ENCODE data around the gene ACIN1.
"Not testable (repeated sequence)": the region's sequence is repeated elsewhere in the genome, so short reads cannot be mapped to it uniquely, and the experiment has no call there.

ACIN1 gene

DNA sequence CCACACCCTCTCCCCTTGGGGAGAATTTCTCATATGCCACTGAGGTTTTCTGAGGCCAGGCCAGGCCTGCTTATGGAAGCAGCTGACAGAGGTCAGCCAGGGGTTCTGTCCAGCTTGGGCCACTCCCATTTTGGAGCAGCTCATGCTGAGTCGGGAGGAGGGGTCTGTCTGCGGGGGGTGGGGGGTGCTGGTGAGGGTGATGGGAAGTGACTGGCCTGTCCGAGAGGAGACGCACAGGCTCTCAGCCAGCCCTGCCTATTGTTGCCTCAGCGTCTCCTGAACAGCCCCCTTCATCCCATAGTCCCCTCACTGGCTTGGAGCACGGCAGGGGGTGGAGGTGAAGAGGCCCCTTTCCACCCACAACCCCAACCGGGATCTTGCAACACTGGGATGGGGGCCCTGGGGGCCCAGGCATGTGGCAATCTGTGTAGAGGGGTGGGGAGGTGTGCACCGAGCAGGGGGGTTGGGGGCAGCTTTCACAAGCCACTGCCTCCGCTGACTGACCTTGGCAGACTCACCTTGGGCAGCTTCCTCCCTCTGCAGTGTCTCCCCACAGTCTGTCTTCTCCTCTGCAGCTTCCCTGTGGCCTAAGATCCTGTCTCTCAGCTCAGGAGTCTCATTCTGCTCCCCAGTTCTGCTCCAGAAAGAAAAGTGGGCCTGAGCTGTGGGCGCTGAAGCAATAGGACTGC, 18.6 kb upstream of the ACIN1 start:
- H3K4me3 ChIP-seq = no peak overlapping the region
- TF ChIP-seq Cebpa-rat (IDR thresholded peaks at IDR 0.05) = no peak
- H3K36me3 ChIP-seq = no peaks in the 10 kb centered on the region
- peak overlapping the region in 2 of 11 experiments; percentile 15 to 18; a peak in 1 of 22 replicates for H3K9ac ChIP-seq
- H3K27me3 ChIP-seq = no peaks in the 10 kb centered on the region
- peaks cover 28 to 63% (median 46%) of the 10 kb centered on the region in 10 experiments for H3K4me1 ChIP-seq
- H3K9me3 ChIP-seq (replicated peaks in 1 of 11) = peaks cover 0 to 6% (median 4%) of the 10 kb centered on the region in 11 experiments; a peak in 13 of 22 replicates
- H3K4me2 ChIP-seq = peak overlapping the region in 7 of 11 experiments; percentile 8 to 95 (median 70); a peak in 9 of 22 replicates
- H4K20me1 ChIP-seq = no peaks in the 10 kb centered on the region
- peak overlapping the region in 4 of 11 experiments; percentile 3 to 56 (median 16); a peak in 4 of 22 replicates for H3K27ac ChIP-seq

GRCh38 chr14:23112359-23113178, 17.6 kb upstream of the ACIN1 start:
- Histone ChIP-seq H3K36me3 (no peaks in the 10 kb centered on the region), H3K27ac (no peak overlapping the region; a peak in 1 of 22 replicates)

GRCh38 chr14:23110579-23111365, 15.8 kb upstream of the ACIN1 start:
- H3K4me2 ChIP-seq = no peak overlapping the region
- no peak for TF ChIP-seq Cebpa-rat (IDR thresholded peaks at IDR 0.05)
- no peaks in the 10 kb centered on the region for H3K27me3 ChIP-seq
- H3K36me3 ChIP-seq = no peaks in the 10 kb centered on the region
- H3K27ac ChIP-seq = no peak overlapping the region
- H4K20me1 ChIP-seq = no peaks in the 10 kb centered on the region
- H3K4me3 ChIP-seq = no peak overlapping the region
- no peak overlapping the region for H3K9ac ChIP-seq
- H3K9me3 ChIP-seq (replicated peaks in 1 of 11) = peaks cover 0 to 17% (median 12%) of the 10 kb centered on the region in 11 experiments; a peak in 18 of 22 replicates
- peaks cover 13 to 43% (median 26%) of the 10 kb centered on the region in 10 experiments for H3K4me1 ChIP-seq

More at GRCh38 chr14:23112359-23113178, 17.6 kb upstream of the ACIN1 start:
- peak overlapping the region in 2 of 11 experiments; percentile 2 to 95; a peak in 2 of 22 replicates for H3K4me2 ChIP-seq
- H3K4me3 ChIP-seq = no peak overlapping the region
- TF ChIP-seq Cebpa-rat (IDR thresholded peaks at IDR 0.05) = no peak
- H3K9ac ChIP-seq = peak overlapping the region in 1 of 11 experiments; percentile 18; a peak in 1 of 22 replicates
- no peaks in the 10 kb centered on the region for H4K20me1 ChIP-seq
- H3K27me3 ChIP-seq = no peaks in the 10 kb centered on the region
- H3K4me1 ChIP-seq = peaks cover 18 to 53% (median 36%) of the 10 kb centered on the region in 10 experiments
- peaks cover 0 to 13% (median 11%) of the 10 kb centered on the region in 11 experiments; a peak in 18 of 22 replicates for H3K9me3 ChIP-seq (replicated peaks in 1 of 11)

DNA sequence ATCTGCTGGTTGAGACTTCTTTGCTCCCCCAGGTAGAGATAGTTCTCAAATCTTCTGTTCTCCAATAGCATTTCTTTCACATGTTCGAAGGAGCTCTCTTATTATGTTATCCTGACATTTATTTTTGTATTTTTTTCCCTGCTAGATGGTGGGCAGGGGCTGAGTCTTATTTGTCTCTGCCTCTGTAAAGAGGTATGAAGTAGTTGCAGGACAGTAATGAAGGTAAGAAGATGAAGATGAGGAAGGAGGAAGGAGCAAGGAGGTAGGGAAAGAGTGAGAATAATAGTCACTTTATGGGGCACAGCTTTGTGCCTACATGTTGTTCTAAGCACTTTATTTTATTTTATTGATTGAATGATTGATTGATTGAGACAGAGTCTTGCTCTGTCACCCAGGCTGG, 14.8 kb upstream of the ACIN1 start:
- Histone ChIP-seq H3K9ac (no peak overlapping the region), H3K4me1 (peaks cover 4 to 39% (median 19%) of the 10 kb centered on the region in 10 experiments), H4K20me1 (no peaks in the 10 kb centered on the region), H3K36me3 (no peaks in the 10 kb centered on the region), H3K4me2 (no peak overlapping the region), H3K4me3 (no peak overlapping the region), H3K9me3 (replicated peaks in 1 of 11) (peaks cover 0 to 17% (median 12%) of the 10 kb centered on the region in 11 experiments; a peak in 18 of 22 replicates), H3K27me3 (no peaks in the 10 kb centered on the region), H3K27ac (no peak overlapping the region)
- TF ChIP-seq Cebpa-rat (IDR thresholded peaks at IDR 0.05) = no peak

- H3K36me3 ChIP-seq, H3K27me3 ChIP-seq: not testable (repeated sequence)
Observed at GRCh38 chr14:23108169-23108568, 13.2 kb upstream of the ACIN1 start.

DNA sequence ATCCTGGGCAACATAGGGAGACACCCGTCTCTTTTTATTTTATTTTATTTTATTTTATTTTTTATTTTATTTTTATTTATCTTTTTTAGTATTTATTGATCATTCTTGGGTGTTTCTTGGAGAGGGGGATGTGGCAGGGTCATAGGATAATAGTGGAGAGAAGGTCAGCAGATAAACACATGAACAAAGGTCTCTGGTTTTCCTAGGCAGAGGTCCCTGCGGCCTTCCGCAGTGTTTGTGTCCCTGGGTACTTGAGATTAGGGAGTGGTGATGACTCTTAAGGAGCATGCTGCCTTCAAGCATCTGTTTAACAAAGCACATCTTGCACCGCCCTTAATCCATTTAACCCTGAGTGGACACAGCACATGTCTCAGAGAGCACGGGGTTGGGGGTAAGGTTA, 12.7 kb upstream of the ACIN1 start:
- H4K20me1 ChIP-seq, H3K9ac ChIP-seq, H3K36me3 ChIP-seq, H3K4me3 ChIP-seq, H3K27ac ChIP-seq, H3K27me3 ChIP-seq, H3K4me2 ChIP-seq: not testable (repeated sequence)
- H3K9me3 ChIP-seq (replicated peaks in 1 of 11) = peaks cover 0 to 17% (median 12%) of the 10 kb centered on the region in 11 experiments; a peak in 18 of 22 replicates
- H3K4me1 ChIP-seq = peaks cover 0 to 23% (median 5%) of the 10 kb centered on the region in 10 experiments; a peak in 8 of 20 replicates

More at GRCh38 chr14:23108169-23108568, 13.2 kb upstream of the ACIN1 start:
- H3K9me3 ChIP-seq (replicated peaks in 1 of 11) = peaks cover 0 to 17% (median 12%) of the 10 kb centered on the region in 11 experiments; a peak in 18 of 22 replicates
- H3K4me2 ChIP-seq, H3K27ac ChIP-seq, H3K9ac ChIP-seq, H3K4me3 ChIP-seq, H4K20me1 ChIP-seq: not testable (repeated sequence)
- peaks cover 0 to 24% (median 5%) of the 10 kb centered on the region in 10 experiments; a peak in 8 of 20 replicates for H3K4me1 ChIP-seq

DNA sequence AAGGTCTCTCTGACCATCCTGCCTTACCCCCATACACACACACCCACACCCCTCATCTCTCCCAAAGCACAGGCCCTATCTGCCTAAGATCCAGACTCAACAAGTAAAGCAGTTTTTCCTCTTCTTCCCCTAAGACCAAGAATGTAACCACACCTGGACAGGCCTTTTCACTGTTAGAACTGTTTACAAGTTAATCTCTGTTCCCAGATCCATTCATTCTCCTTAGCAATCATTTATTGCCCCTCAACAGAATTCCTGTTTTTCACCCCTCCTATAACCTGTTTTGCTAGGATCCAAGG, 11.8 kb upstream of the ACIN1 start:
- Histone ChIP-seq H3K27me3 (no peaks in the 10 kb centered on the region), H4K20me1 (peaks cover 0 to 10% (median 0%) of the 10 kb centered on the region in 11 experiments; a peak in 6 of 22 replicates), H3K9me3 (replicated peaks in 1 of 11) (peaks cover 0 to 17% (median 12%) of the 10 kb centered on the region in 11 experiments; a peak in 18 of 22 replicates), H3K4me1 (peaks cover 0 to 29% (median 5%) of the 10 kb centered on the region in 10 experiments; a peak in 10 of 20 replicates), H3K36me3 (no peaks in the 10 kb centered on the region), H3K4me3 (no peak overlapping the region), H3K27ac (no peak overlapping the region), H3K9ac (no peak overlapping the region), H3K4me2 (peak overlapping the region in 1 of 11 experiments; percentile 68; a peak in 2 of 22 replicates)
- TF ChIP-seq Cebpa-rat (IDR thresholded peaks at IDR 0.05) = no peak

GRCh38 chr14:23105348-23105824, 10.4 kb upstream of the ACIN1 start:
- Histone ChIP-seq H3K36me3 (0 out of 22 replicates have a peak, but pooled peaks cover 0 to under 1% (median 0%) of the 10 kb centered on the region in 11 experiments), H3K27me3 (no peaks in the 10 kb centered on the region), H3K27ac (peak overlapping the region in 1 of 11 experiments; percentile 4; a peak in 2 of 22 replicates), H3K9ac (no peak overlapping the region), H3K4me2 (peak overlapping the region in 5 of 11 experiments; percentile 15 to 63 (median 56); a peak in 8 of 22 replicates), H3K9me3 (replicated peaks in 1 of 11) (peaks cover 0 to 17% (median 12%) of the 10 kb centered on the region in 11 experiments; a peak in 18 of 22 replicates), H3K4me1 (peaks cover 10 to 40% (median 12%) of the 10 kb centered on the region in 10 experiments; a peak in 19 of 20 replicates), H4K20me1 (peaks cover 0 to 23% (median 9%) of the 10 kb centered on the region in 11 experiments; a peak in 10 of 22 replicates), H3K4me3 (no peak overlapping the region)
- TF ChIP-seq Cebpa-rat (IDR thresholded peaks at IDR 0.05) = no peak

Data from BLaER1 treated with 17β-estradiol and CSF1 and Interleukin-3, amounts not matched to agents 10 nM and 100 nM (cell line).